Measurements from ENCODE around the gene IL17RC.

Gene IL17RC

GRCh38 chr3:9946112-9947024 lies 29.5 kb downstream of the IL17RC start:
- peak; percentile 48 to 86 for DNase-seq (ENCODE audit: low read depth in 2 of 2)

GRCh38 chr3:9947025-9947995 lies 30.4 kb downstream of the IL17RC start:
- no peak for DNase-seq (ENCODE audit: low read depth in 2 of 2)

- no peak for DNase-seq (ENCODE audit: low read depth in 2 of 2)
These were observed 31.7 kb downstream of the IL17RC start for GRCh38 chr3:9948586-9948985.

GRCh38 chr3:9949115-9949514 lies 32.2 kb downstream of the IL17RC start:
- DNase-seq (ENCODE audit: low read depth in 2 of 2): no peak

GRCh38 chr3:9949626-9950025 lies 32.7 kb downstream of the IL17RC start:
- DNase-seq (ENCODE audit: low read depth in 2 of 2): no peak

- DNase-seq (ENCODE audit: low read depth in 2 of 2): no peak
These were observed 34.2 kb downstream of the IL17RC start for GRCh38 chr3:9951126-9951525.

- no peak for DNase-seq (ENCODE audit: low read depth in 2 of 2)
These were observed 34.7 kb downstream of the IL17RC start for GRCh38 chr3:9951598-9951961.

GRCh38 chr3:9951962-9952805 lies 35.3 kb downstream of the IL17RC start, which contains the start of gene PRRT3:
Gene PRRT3 (minus strand): TSS chr3:9952408. CDS start chr3:9950115, 2,293 bp downstream.
- DNase-seq (ENCODE audit: low read depth in 2 of 2): peak; percentile 15 to 44

- no peak for DNase-seq (ENCODE audit: low read depth in 2 of 2)
These were observed 38.2 kb downstream of the IL17RC start for GRCh38 chr3:9955067-9955502.

GRCh38 chr3:9955611-9956352 lies 38.9 kb downstream of the IL17RC start:
- DNase-seq (ENCODE audit: low read depth in 2 of 2): no peak

- no peak for DNase-seq (ENCODE audit: low read depth in 2 of 2)
These were observed 40.3 kb downstream of the IL17RC start for GRCh38 chr3:9957214-9957613.

GRCh38 chr3:9965200-9965875 lies 48.4 kb downstream of the IL17RC start:
- no peak for DNase-seq (ENCODE audit: low read depth in 2 of 2)

- no peak for DNase-seq (ENCODE audit: low read depth in 2 of 2)
These were observed 49.9 kb downstream of the IL17RC start for GRCh38 chr3:9966841-9967240.

- DNase-seq (ENCODE audit: low read depth in 2 of 2): no peak
These were observed 52.7 kb downstream of the IL17RC start for GRCh38 chr3:9969632-9970019.

GRCh38 chr3:9970020-9970652 lies 53.2 kb downstream of the IL17RC start:
- no peak for DNase-seq (ENCODE audit: low read depth in 2 of 2)

GRCh38 chr3:9976721-9977709 lies 60.1 kb downstream of the IL17RC start:
- no peak for DNase-seq (ENCODE audit: low read depth in 2 of 2)

- DNase-seq (ENCODE audit: low read depth in 2 of 2): no peak
These were observed 61.9 kb downstream of the IL17RC start for GRCh38 chr3:9978710-9979305.

GRCh38 chr3:9980251-9980650 lies 63.4 kb downstream of the IL17RC start:
- DNase-seq (ENCODE audit: low read depth in 2 of 2): no peak
